Head of caudate nucleus (tissue), 42 donors: ENCODE measurements around the gene CARF.
"Not testable (repeated sequence)": the region's sequence is repeated elsewhere in the genome, so short reads cannot be mapped to it uniquely, and the experiment has no call there.

Experiments used
- DNase-seq, 42 donors: peaks; one replicate each; pipeline versions ENCODE4 v3.0.0 to v3.0.0-alpha.2; 2020 to 2021; ENCODE audit warnings: mixed read lengths in 7 of 42
- intact Hi-C: fragments of 100-400 bp; cut with DNase I; formaldehyde crosslinking; loops from one replicate; pipeline ENCODE4 v1.15.0; 2022

The CARF gene

GRCh38 chr2:202932425-202933138, 20.5 kb downstream of the CARF start:
- DNase-seq: no peak
- intact Hi-C loops: no loop called here

GRCh38 chr2:202933139-202933510, 21.1 kb downstream of the CARF start:
- intact Hi-C loops: no loop called here
- no peak for DNase-seq

GRCh38 chr2:202933958-202934357, 21.9 kb downstream of the CARF start:
- intact Hi-C loops: no loop called here
- no peak for DNase-seq

GRCh38 chr2:202934456-202934855, 22.4 kb downstream of the CARF start:
- no peak for DNase-seq
- intact Hi-C loops: no loop called here

GRCh38 chr2:202938960-202939359, 26.9 kb downstream of the CARF start:
- intact Hi-C loops: no loop called here
- DNase-seq: no peak

GRCh38 chr2:202941771-202942170, 29.7 kb downstream of the CARF start:
- intact Hi-C loops: no loop called here

GRCh38 chr2:202944408-202944807, 32.3 kb downstream of the CARF start:
- intact Hi-C loops: no loop called here
- DNase-seq: no peak

More at GRCh38 chr2:202941771-202942170, 29.7 kb downstream of the CARF start:
- DNase-seq: no peak

- intact Hi-C loops: no loop called here
- no peak for DNase-seq
Observed at GRCh38 chr2:202944816-202945215, 32.7 kb downstream of the CARF start.

GRCh38 chr2:202945497-202945896, 33.4 kb downstream of the CARF start:
- no peak for DNase-seq
- intact Hi-C loops: no loop called here

GRCh38 chr2:202949333-202949732, 37.3 kb downstream of the CARF start:
- DNase-seq, intact Hi-C loops: not testable (repeated sequence)

- DNase-seq: no peak
- intact Hi-C loops: no loop called here
Observed at GRCh38 chr2:202950592-202950991, 38.5 kb downstream of the CARF start.

- intact Hi-C loops: no loop called here
- no peak for DNase-seq
Observed at GRCh38 chr2:202960524-202960923, 48.4 kb downstream of the CARF start.

GRCh38 chr2:202963712-202964111, 51.6 kb downstream of the CARF start:
- DNase-seq: no peak
- intact Hi-C loops: no loop called here

GRCh38 chr2:202965810-202966460, 53.9 kb downstream of the CARF start:
- intact Hi-C loops: no loop called here
- DNase-seq: peak in 4 of 42 donors; percentile 5 to 41 (median 7)

GRCh38 chr2:202969404-202969803, 57.3 kb downstream of the CARF start:
- DNase-seq, intact Hi-C loops: not testable (repeated sequence)

- intact Hi-C loops: no loop called here
Observed at GRCh38 chr2:202976809-202977208, 64.7 kb downstream of the CARF start.

GRCh38 chr2:202982779-202983491, 70.9 kb downstream of the CARF start:
- intact Hi-C loops: no loop called here
- DNase-seq: no peak

More at GRCh38 chr2:202976809-202977208, 64.7 kb downstream of the CARF start:
- DNase-seq: no peak

GRCh38 chr2:202989749-202990148, 77.7 kb downstream of the CARF start:
- intact Hi-C loops: no loop called here

GRCh38 chr2:202990501-202990900, 78.4 kb downstream of the CARF start:
- intact Hi-C loops: no loop called here

More at GRCh38 chr2:202989749-202990148, 77.7 kb downstream of the CARF start:
- DNase-seq: no peak

GRCh38 chr2:202997113-202997512, 85.0 kb downstream of the CARF start:
- DNase-seq, intact Hi-C loops: not testable (repeated sequence)

More at GRCh38 chr2:202990501-202990900, 78.4 kb downstream of the CARF start:
- DNase-seq: no peak
